NOMO-1 treated with DMSO at 0.1 percent for 48 hours (cell line): ENCODE measurements around the gene SMCO3.
A peak's percentile ranks its signal among the peaks of the same experiment; 100 is the strongest.
"Not testable (repeated sequence)": the region's sequence is repeated elsewhere in the genome, so short reads cannot be mapped to it uniquely, and the experiment has no call there.

Experiments
- DNase-seq: peaks from one replicate; lab custom pipeline; 2025; ENCODE audit not compliant: unreplicated experiment; lab: John Stamatoyannopoulos, UW

The SMCO3 gene

DNA sequence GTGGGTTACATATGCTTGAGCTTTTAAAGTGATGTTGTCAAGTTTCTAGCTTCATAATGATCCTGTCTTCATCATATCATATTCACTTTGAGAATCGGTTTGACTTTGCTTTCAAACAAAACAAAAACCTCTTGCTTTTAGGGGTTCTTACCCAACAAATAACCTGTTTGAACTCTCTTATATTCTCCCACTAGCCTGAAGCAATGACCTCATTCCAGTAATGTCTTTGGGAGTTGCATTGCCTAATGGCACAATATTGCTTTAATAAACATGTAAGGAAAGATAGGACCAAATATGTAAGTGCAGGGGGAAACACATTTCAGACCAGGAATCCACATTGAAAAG is 38.4 kb downstream of the SMCO3 start:
- no peak for DNase-seq

DNA sequence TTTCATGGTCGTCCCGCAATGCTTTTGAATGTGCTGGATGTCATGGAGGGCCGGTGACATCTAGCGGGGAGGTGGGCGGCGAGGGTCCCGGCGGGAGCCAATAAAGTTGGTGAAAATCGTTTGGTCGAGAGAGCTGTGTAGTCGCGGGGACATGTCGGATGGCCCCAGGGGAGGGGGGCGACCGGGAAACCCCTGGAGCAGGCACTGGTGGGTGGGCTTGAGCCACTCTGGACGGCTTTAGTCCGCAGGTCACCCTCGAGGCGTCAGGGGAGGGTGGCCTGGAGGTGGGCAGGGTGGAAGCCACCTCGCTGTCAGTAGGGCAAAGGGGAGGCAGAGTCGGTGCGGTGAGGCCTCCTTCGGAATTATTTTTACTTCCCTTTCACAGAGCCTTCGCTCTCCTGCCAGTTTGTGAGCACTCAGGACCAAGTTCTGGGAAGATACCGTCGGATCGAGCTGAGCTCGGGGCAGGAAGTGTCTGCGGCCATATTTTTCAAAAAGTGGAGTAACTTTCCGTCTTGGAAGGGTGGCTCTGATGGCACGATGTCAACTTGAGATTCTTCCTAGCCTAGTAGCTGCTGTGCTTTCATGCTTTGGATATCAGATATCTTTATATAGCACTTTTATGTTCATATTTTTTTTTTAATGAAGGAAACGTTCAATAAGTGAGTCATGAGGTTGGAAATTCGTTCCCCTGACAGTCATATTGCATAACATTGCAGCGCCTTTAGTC is 38.9 kb downstream of the SMCO3 start:
- peak; percentile 69 for DNase-seq

DNA sequence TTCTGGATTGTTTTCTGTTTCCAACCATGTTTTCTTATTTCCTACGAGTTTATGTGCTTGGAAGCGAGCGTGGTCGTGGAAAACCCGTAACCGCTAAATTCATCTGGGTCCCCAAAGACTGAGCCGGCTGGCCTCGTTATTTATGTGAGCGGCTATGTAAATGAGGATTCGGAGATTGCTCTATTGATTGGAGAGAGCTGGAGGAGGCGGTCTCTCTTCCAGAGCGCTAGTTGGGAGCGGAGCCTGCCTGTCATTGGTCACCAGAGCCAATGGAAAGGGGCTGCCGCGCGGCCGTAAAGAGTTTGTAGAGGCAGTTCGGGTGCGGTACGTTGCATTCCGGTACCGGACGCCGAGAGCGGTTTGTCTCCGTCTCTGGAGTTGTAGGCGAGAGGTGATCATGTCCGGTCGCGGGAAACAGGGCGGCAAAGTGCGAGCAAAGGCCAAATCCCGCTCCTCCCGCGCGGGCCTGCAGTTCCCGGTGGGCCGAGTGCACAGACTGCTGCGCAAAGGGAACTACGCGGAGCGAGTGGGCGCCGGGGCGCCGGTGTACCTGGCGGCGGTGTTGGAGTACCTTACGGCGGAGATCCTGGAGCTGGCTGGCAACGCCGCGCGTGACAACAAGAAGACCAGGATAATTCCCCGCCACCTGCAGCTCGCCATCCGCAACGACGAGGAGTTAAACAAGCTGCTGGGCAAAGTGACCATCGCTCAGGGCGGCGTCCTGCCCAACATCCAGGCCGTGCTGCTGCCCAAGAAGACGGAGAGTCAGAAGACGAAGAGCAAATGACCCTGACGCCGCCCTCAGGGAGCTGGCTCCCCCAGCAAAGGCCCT is 39.7 kb downstream of the SMCO3 start:
- DNase-seq, result peak; percentile 93

DNA sequence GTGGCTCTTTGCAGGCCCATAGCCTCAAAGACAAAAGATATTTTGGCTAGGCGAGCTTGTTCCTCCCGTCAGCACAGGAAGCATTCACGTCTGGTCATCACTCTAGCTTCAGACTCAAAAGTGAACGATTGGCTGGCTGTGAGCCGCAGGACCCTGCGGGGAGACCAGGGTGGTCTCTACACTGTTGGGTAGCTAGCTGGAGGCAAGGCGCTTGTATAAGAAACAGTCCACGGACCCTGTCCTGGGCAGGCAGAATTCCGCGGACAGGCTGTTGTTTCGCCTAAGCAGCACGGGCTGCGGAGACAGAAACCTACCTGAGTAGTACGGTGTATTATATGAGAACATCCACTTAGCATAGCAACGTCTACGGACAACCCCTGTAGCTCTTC is 40.3 kb downstream of the SMCO3 start:
- no peak for DNase-seq

DNA sequence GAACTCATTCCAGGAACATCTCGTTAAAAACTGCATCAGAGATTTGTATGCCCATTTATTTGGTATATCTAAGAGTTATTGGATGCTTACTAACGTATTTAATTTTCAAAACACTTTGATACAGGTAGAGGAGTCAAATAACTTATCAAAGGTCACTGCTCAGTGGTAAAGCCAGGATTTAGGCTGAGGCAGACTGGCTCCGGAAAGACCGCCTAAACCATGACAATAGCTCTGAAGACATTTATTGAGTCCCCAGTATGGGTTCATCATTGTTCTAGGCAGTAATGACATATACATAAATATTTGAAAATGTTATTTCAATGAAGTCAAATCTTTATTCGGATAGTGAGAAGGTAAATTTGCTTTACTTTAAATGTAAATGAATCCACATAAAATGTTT is 41.0 kb downstream of the SMCO3 start:
- no peak for DNase-seq

DNA sequence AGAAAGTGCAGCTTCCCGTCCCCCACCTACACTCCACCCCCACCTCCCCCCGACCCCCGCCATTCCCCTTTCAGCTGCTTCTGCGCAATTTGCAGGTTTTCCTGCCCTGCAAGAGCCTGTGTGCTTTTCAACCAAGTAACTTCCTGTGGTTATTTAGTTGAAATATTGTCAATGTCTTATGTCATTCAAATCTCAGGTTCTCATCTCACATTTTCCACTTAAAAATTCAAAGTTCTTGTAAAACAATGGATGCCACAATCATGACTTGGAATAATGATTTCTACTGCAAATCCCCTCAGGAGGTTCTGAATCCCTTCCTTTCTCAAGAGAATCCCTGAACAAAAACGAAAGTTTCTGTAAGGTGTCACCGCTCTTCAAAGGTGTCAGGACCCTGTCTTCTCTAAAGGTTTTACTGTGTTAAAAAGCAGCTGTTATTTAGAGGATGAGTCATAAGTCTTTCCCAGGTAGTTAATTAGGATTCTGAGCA is 42.3 kb downstream of the SMCO3 start:
- DNase-seq, result peak; percentile 18

DNA sequence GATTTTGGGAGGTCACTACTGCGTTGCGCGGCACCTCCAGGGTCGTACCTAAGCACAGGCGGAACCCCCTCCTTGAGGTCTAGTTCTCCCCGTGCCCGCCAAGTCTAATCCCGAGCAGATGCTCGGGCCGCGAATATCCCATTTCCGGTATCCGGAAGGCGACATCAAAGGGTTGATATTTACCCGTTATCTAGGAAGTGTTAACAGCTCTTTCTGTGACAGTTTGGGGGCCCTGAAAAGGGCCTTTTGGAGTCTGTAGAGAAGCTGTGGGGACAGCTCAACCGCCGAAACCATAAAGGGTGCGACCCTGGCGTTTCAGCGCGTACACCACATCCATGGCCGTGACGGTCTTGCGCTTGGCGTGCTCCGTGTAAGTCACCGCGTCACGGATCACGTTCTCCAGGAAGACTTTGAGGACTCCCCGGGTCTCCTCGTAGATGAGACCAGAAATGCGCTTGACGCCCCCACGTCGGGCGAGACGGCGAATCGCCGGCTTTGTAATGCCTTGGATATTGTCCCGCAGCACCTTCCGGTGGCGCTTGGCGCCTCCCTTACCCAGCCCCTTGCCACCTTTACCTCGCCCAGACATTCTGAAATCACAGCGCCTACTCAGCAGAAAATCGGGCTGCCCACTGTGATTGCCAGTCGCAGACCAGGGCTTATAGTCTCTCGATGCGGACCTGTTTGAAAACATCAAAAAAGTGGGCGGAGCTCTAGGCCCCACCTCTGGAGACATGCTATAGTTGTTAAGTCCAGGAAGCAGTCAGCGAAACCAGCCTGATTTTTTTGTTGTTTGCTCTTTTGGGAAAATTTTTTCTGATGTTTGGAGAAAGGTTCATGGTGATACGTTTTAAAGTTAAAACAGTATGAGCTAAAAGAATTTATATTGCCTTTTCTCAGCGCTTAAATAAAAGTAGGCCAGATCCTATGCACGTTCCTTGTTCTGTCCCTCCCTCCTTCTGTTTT is 43.2 kb downstream of the SMCO3 start:
- peak; percentile 78 for DNase-seq

DNA sequence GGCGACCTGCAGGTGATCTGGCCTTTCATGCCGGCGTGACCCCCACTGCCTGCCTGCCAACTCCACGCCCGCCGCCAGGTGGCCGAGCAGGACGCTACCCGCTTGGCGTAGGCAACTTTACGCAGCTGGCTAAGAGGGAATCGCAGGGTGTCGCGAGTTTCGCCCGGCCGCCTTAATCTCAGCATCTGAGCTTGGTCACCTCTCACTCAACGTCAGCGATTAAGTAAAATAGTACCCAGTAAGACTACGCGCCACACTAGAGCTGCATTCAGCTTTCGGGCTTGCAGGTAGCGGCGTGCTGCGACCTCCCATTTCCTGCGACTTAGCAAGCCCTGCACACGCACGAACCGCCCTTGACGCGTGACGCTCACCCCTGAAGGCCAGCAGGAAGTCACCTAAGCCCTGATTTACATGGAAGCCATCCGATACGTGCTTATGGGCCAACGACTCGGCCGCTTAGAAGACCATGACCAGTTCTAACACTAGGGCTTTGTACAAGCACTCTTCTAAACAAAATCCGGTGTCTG is 44.0 kb downstream of the SMCO3 start:
- peak; percentile 88 for DNase-seq

DNA sequence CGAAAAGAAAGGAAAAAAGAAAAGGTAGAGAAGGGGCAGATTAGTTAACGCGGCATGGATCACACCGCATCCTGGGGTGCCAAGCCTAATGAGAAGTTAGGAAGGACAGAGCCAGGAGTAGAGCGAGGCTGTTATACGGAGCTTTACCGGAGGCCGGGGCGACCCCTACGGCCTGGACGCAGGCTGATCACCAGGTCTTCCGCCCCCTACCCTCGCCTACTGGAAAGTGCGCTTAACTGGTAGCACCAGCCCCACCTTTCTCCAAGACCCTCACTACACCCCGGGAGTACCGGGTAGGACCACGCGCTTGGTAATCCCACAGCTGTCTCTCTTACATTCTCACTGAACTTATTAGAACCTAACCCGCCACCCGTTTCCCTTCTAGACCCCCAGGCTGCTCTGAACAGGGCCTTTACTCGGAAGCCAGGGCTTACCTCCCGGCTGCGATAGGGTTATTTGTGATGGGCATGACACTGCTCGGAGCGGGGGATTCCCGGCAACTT is 44.5 kb downstream of the SMCO3 start:
- no peak for DNase-seq

DNA sequence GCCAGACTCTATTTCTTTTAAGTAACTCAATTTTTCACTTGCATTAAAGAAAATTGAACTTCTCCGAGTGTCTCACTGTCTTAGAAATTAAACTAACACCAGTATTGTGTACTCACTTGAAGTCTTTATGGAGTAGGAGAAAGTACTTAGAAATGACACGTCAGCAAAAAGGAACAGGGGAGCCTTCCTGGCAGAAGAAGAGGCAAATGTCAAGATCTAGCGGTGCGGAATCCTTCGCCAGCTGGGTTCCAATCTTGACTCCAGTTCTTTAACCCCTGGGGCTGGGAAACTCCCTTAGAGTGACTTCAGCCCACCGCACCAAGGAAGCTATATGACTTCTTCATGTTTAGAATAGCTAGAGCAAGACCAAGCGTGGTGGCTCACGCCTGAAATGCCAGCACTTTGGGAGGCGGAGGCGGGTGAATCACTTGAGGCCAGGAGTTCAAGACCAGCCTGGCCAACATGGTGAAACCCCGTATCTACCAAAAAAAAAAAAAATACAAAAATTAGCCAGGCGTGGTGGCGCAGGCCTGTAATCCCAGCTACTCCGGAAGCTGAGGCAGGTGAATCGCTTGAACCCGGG is 45.1 kb downstream of the SMCO3 start:
- DNase-seq, result no peak

DNA sequence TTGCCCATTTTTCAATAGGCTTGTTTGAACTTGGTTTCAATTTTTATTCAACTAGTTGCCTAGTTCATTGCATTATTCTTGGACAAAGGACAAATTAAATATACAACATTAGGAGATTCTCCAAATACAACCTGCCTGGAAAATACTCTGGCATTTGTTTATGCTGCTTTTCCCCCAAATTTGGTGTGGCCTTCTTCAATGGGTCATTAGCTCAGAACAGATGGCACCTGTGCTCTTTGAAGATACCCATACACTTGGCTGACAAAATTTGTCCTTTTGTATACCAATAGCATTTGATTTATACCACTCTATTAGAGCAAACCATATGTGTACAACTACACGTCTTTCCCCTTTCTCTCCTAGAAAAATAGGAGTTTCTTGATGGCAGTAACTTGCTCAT is 46.4 kb downstream of the SMCO3 start:
- DNase-seq, result no peak

DNA sequence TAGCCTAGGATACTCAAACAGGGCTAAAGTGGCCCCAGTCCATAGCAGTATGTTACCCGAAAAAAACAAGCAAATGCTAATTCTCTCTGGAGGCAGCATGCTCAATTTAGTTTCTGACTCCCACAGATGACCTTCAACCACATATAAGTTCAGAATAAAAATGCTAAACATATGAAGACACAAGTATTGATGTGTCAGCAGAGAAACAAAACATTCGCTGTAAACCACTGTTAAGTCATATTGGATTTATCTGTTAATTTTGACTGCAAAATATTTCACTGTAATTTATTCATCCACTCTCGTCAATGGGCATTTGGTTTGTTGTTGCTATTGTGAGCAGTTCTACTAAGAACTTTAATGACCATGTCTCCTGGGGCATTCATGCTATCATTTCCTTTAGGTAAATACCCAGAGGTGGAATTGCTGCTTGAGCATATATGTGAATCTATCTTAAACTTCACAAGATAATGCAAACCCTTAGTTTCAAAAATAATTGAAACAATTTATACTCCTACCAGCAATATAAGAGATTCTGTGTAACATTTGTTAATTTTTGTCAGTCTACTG is 47.2 kb downstream of the SMCO3 start:
- DNase-seq, result no peak

DNA sequence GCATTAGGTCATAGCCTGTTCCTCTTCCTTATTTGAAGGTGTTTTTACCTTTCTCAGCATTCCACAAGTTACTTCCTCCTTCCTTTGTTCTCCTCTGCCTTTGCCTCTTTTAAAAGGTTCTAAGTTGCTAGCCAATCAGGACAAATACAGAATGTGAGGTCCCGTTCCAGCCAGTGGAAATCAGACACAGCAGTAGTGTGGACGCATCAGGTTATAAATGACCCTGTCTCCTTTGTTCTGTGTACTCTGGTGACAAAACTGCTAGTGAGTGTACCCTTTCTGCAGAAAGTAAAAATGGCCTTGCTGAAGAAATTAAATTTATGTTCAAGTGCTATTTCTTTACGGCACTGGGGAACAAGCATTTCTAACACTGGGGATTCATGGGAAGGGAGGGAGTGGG is 48.0 kb downstream of the SMCO3 start:
- not testable (repeated sequence) for DNase-seq

DNA sequence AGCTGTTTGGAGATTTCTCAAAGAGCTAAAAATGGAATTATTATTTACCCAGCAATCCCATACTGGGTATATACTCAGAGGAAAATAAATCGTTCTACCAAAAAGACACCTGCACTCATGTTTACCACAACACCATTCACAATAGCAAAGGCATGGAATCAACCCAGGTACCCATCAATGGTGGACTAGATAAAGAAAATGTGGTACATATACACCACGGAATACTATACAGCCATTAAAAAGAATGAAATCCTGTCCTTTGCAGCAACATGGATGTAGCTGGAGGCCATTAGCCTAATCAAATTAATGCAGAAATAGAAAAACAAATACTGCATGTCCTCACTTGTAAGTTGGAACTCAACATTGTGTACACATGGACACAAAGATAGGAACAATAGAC is 48.6 kb downstream of the SMCO3 start:
- DNase-seq, result no peak

DNA sequence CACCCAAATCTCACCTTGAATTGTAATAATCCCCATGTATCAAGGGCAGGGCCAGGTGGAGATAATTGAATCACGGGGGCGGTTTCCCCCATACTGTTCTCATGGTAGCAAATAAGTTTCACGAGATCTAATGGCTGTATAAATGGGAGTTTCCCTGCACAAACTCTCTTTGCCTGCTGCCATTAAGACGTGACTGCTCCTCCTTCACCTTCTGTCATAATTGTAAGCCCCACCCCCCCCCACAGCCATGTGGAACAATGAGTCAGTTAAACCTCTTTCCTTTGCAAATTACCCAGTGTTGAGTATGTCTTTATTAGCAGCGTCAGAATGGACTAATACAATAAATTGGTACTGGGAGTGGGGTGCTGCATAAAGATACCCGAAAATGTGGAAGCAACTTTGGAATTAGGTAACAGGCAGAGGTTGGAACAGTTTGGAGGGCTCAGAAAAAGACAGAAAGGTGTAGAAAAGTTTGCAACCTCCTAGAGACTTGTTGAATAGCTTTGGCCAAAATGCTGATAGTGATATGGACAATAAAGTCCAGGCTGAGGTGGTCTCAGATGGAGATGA is 54.2 kb downstream of the SMCO3 start:
- not testable (repeated sequence) for DNase-seq

DNA sequence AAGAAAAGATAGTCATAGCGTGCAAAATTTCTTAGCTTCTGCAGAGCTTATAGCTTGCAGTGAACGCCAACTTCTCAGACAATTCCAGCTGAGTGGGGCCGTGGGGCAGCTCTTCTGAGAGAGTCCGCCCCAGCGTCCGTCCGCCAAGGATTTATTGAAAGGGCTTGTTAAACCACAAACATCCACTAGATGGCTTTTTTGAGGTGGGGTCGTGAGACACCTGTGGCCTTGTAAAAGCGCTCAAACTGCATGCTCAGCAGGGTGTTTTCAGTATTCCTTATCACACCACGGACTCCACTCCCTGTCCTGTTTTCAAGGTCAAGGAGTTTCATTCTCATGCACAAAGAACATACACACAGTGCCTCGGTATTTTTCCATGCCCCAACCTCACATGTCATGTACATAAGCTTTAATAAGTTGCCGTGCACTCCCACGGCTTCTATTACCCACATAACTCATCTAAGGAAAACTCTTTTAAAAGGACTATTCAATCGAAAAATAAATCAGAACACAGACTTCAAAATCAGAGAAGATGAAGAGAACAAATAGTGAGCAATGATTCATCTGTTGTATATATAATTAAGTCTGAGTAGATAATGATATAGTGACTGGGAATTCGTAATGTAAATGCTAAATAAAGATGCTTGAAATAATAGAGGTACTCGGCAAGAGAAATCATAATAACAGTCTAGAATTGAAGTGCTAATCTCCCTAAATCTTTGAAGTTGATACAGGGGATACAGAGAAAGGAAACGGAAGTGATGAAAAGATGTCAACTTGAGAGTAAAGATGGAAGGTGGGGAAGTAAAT is 57.4 kb downstream of the SMCO3 start:
- DNase-seq, result no peak
